ENCODE results near the gene ABRAXAS1. TPM values are rescaled to one million over a fixed set of nuclear protein-coding genes. Genes with fewer than 3 reads are reported as not detected.

The ABRAXAS1 gene
- total RNA-seq, 5 donors from 2014 or later (not counting 1 experiment from before 2014, with no cell fraction given), result 18.8 to 41.7 (median 28.6) TPM

- Histone ChIP-seq H3K27me3 (replicated peaks in 1 of 2; ENCODE audit: control insufficient read depth in 2 of 2, extremely low read depth in 1 of 2, insufficient read depth in 2 of 2, low read length in 1 of 2) (no peaks in the 10 kb centered on the region), H3K4me3 (ENCODE audit: control insufficient read depth in 1 of 2, extremely low read depth in 1 of 2, low read length in 1 of 2) (peak within 1 kb of the TSS; percentile 81 to 95), H3K27ac (ENCODE audit: low read length) (peak within 1 kb of the TSS; percentile 96), H3K9me3 (no peaks in the 10 kb centered on the region), H3K36me3 (ENCODE audit: control insufficient read depth in 2 of 2, extremely low read depth in 1 of 2, insufficient read depth in 1 of 2, low read length in 1 of 2) (peaks cover 0 to 46% of the 10 kb centered on the region in 2 donors), H3K4me1 (ENCODE audit: control insufficient read depth in 1 of 2, extremely low read depth in 1 of 2, insufficient read depth in 2 of 2, low read length in 2 of 2) (peaks cover 15 to 17% of the 10 kb centered on the region in 2 experiments)
- peak; percentile 90 to 93 (median 92) for ATAC-seq (replicated peaks in 1 of 4)
- POLR2A ChIA-PET, result interaction anchor here (0.6 to 1.7 kb wide), 6 partner anchors 30 to 559 kb away, joined by 3 to 6 read pairs (median 4); partner anchors contain the start of genes ABRAXAS1 (in 1 of the 2), COPS4 (in 1 of the 2) and HPSE (in 1 of the 2)
- peak within 1 kb of the TSS; percentile 98 to 100 (median 100) for H3K4me3 Mint-ChIP-seq
- peaks cover 34% of the 10 kb centered on the region for H3K36me3 Mint-ChIP-seq
- no peaks in the 10 kb centered on the region for H3K27me3 Mint-ChIP-seq
- CTCF ChIA-PET, result interaction anchor here (0.6 to 2.6 kb wide), 6 partner anchors 15 to 420 kb away, joined by 3 to 8 read pairs (median 4); partner anchors contain the start of genes ABRAXAS1 (in 1 of the 2) and COPS4 (in 1 of the 2)
- H3K9me3 Mint-ChIP-seq, result no peaks in the 10 kb centered on the region
- H3K4me1 Mint-ChIP-seq, result peaks cover 48 to 63% (median 62%) of the 10 kb centered on the region in 3 donors
- DNase-seq, result peak; percentile 84 to 99 (median 96)
- 0% methylated on average over 38 of the region's 58 CpGs for WGBS (ENCODE audit: insufficient coverage)
- H3K27ac Mint-ChIP-seq, result peak within 1 kb of the TSS; percentile 100
Measured at GRCh38 chr4:83455281-83456183, 29.4 kb downstream of the ABRAXAS1 start, which contains the start of the genes HELQ and MRPS18C. TSS of gene HELQ (minus strand) at chr4:83455823. CDS start at chr4:83455693, 130 bp downstream. TSS of gene MRPS18C (plus strand) at chr4:83456058. CDS start at chr4:83456078, 20 bp downstream.

DNA sequence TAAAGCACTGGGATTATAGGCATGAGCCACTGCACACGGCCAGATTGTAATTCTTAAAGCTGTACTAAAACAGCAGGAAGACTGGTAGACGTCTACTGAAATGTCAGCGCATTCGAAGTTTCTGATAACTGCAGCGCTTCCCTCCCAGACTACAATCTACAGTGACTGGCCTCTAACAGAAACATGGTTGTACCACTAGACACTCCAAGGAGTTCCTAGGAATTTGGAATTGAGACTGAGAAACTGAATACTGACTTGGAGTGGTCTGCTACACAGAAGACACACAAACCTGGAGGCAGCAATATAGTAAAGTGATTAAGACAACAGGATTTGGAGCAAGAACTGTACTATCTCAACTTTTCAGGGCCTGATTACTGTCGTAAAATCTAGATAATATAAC is 30.2 kb downstream of the ABRAXAS1 start:
- H3K27me3 Mint-ChIP-seq, result no peaks in the 10 kb centered on the region
- peak overlapping the region; percentile 100 for H3K27ac Mint-ChIP-seq
- ChIA-PET POLR2A (interaction anchor here (0.6 to 1.7 kb wide), 3 partner anchors 31 to 558 kb away, joined by 3 to 6 read pairs (median 4); partner anchors contain the start of gene ABRAXAS1 (in 1 of the 2)), CTCF (interaction anchor here (0.6 to 2.6 kb wide), 5 partner anchors 16 to 420 kb away, joined by 3 to 8 read pairs (median 4); partner anchors contain the start of genes ABRAXAS1 (in 1 of the 2) and COPS4 (in 1 of the 2))
- H3K9me3 Mint-ChIP-seq, result no peaks in the 10 kb centered on the region
- peak overlapping the region; percentile 96 for H3K27ac ChIP-seq (ENCODE audit: low read length)
- H3K4me1 ChIP-seq (ENCODE audit: control insufficient read depth in 1 of 2, extremely low read depth in 1 of 2, insufficient read depth in 2 of 2, low read length in 2 of 2), result peaks cover 15 to 17% of the 10 kb centered on the region in 2 experiments
- peaks cover 0 to 38% of the 10 kb centered on the region in 2 donors for H3K36me3 ChIP-seq (ENCODE audit: control insufficient read depth in 2 of 2, extremely low read depth in 1 of 2, insufficient read depth in 1 of 2, low read length in 1 of 2)
- peak overlapping the region; percentile 81 to 95 for H3K4me3 ChIP-seq (ENCODE audit: control insufficient read depth in 1 of 2, extremely low read depth in 1 of 2, low read length in 1 of 2)
- peak overlapping the region; percentile 98 to 100 (median 100) for H3K4me3 Mint-ChIP-seq
- H3K4me1 Mint-ChIP-seq, result peaks cover 48 to 65% (median 62%) of the 10 kb centered on the region in 3 donors
- DNase-seq, result peak in 4 of 35 experiments; percentile 2 to 32 (median 7)
- ATAC-seq (replicated peaks in 1 of 4), result no peak
- no peaks in the 10 kb centered on the region for H3K9me3 ChIP-seq
- no peaks in the 10 kb centered on the region for H3K27me3 ChIP-seq (replicated peaks in 1 of 2; ENCODE audit: control insufficient read depth in 2 of 2, extremely low read depth in 1 of 2, insufficient read depth in 2 of 2, low read length in 1 of 2)
- 17% methylated on average over 4 of the region's 6 CpGs for WGBS (ENCODE audit: insufficient coverage)
- H3K36me3 Mint-ChIP-seq, result peaks cover 37% of the 10 kb centered on the region

DNA sequence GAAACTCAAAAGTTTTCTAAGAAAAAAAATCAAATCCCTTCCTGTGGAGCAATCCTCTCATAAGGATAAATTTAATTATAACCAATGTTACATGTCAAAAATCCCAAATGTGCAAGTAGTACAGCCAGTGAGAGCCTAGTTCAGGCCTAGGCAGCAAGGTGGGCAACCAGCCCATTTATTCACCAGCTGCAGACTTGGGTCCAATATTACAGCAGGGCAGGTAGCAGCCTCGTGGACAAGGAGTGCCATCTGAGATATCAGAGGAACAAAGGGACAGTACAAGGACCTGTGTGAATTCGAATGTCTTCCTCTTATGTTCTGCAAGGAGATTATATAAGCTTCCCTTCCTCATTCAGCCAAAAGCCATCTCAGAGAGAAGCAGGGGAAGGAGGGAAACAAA is 35.9 kb downstream of the ABRAXAS1 start:
- H3K27ac ChIP-seq (ENCODE audit: low read length), result no peak overlapping the region
- peaks cover 36% of the 10 kb centered on the region for H3K36me3 Mint-ChIP-seq
- ATAC-seq (replicated peaks in 1 of 4) (no peak), DNase-seq (no peak)
- H3K9me3 Mint-ChIP-seq, result no peaks in the 10 kb centered on the region
- peak overlapping the region in 1 of 2 donors; percentile 34 for H3K27ac Mint-ChIP-seq
- no peak overlapping the region for H3K4me3 ChIP-seq (ENCODE audit: control insufficient read depth in 1 of 2, extremely low read depth in 1 of 2, low read length in 1 of 2)
- no peaks in the 10 kb centered on the region for H3K9me3 ChIP-seq
- 100% methylated on average over 1 of the region's 2 CpGs for WGBS (ENCODE audit: insufficient coverage)
- peaks cover 8 to 42% of the 10 kb centered on the region in 2 donors for H3K36me3 ChIP-seq (ENCODE audit: control insufficient read depth in 2 of 2, extremely low read depth in 1 of 2, insufficient read depth in 1 of 2, low read length in 1 of 2)
- peaks cover 21 to 32% (median 31%) of the 10 kb centered on the region in 3 donors for H3K4me1 Mint-ChIP-seq
- ChIA-PET CTCF (interaction anchor here in 1 of 2 donors (0.7 kb wide), 2 partner anchors 180 to 425 kb away, joined by 5 read pairs; no protein-coding TSS in a partner anchor), POLR2A (interaction anchor here in 1 of 2 donors (1.1 kb wide), 1 partner anchor 9 kb away, joined by 3 read pairs; no protein-coding TSS in a partner anchor)
- H3K27me3 ChIP-seq (replicated peaks in 1 of 2; ENCODE audit: control insufficient read depth in 2 of 2, extremely low read depth in 1 of 2, insufficient read depth in 2 of 2, low read length in 1 of 2), result no peaks in the 10 kb centered on the region
- no peak overlapping the region for H3K4me3 Mint-ChIP-seq
- H3K4me1 ChIP-seq (ENCODE audit: control insufficient read depth in 1 of 2, extremely low read depth in 1 of 2, insufficient read depth in 2 of 2, low read length in 2 of 2), result peaks cover 0 to 3% of the 10 kb centered on the region in 2 experiments
- H3K27me3 Mint-ChIP-seq, result no peaks in the 10 kb centered on the region

DNA sequence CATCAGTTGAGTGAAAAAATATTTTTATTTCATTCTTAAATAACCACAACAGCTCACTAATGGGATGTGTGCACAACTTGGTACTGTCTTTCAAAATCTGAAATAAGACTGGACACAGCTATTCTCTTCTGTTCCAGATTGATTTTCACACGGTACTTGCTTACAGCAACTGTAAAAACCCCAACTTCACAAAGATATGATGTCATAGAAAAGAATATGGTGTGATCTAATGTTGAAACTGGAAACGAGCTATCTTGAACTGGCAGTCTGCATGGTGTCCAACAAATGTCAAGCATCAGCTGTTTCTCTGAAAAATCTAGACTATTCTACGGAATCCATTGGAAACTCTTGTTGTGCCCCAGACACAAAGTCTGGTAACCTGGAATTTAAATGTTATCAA is 44.0 kb downstream of the ABRAXAS1 start:
- H3K27me3 Mint-ChIP-seq, result no peaks in the 10 kb centered on the region

DNA sequence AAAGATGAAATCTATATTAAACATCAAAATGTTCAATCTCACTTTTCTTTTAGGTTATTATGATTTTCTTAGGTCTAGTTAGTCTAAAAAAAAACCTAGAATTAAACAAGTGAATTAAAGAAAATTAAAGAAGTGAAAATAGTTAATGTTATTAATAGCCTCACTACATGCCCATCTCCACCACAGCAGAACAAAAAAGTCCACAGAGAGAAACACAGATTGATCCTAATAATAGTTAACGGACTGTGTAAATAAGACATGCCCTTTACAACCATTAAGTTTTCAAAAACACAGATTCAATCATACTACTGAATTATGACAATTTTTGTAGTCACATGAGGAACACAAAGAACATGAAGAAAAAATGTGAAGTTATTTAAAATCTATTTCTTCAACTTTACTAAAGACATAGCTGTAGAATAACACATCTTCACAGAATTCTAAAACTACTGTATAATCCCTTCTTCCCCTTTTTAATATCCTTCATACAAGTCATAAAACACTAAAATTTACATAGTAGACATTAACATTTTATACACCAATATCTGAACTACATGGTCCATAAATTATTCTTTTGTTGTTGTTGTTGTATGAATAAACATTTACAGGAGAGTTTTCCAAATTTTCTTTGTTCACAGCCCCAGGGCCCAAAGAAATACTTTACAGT is 44.6 kb downstream of the ABRAXAS1 start:
- ChIA-PET CTCF (interaction anchor here (0.5 to 0.8 kb wide), 3 partner anchors 10 to 155 kb away, joined by 3 read pairs; no protein-coding TSS in a partner anchor), POLR2A (interaction anchor here in 1 of 2 donors (1.2 kb wide), 1 partner anchor 9 kb away, joined by 3 read pairs; no protein-coding TSS in a partner anchor)
- Histone ChIP-seq H3K4me1 (ENCODE audit: control insufficient read depth in 1 of 2, extremely low read depth in 1 of 2, insufficient read depth in 2 of 2, low read length in 2 of 2) (no peaks in the 10 kb centered on the region), H3K9me3 (no peaks in the 10 kb centered on the region), H3K4me3 (ENCODE audit: control insufficient read depth in 1 of 2, extremely low read depth in 1 of 2, low read length in 1 of 2) (no peak overlapping the region), H3K36me3 (ENCODE audit: control insufficient read depth in 2 of 2, extremely low read depth in 1 of 2, insufficient read depth in 1 of 2, low read length in 1 of 2) (peaks cover 13 to 51% of the 10 kb centered on the region in 2 donors), H3K27ac (ENCODE audit: low read length) (no peak overlapping the region), H3K27me3 (replicated peaks in 1 of 2; ENCODE audit: control insufficient read depth in 2 of 2, extremely low read depth in 1 of 2, insufficient read depth in 2 of 2, low read length in 1 of 2) (no peaks in the 10 kb centered on the region)
- Mint-ChIP-seq H3K4me1 (peaks cover 4 to 5% (median 4%) of the 10 kb centered on the region in 3 donors), H3K36me3 (peaks cover 50% of the 10 kb centered on the region), H3K9me3 (no peaks in the 10 kb centered on the region), H3K27me3 (no peaks in the 10 kb centered on the region), H3K4me3 (no peak overlapping the region), H3K27ac (no peak overlapping the region)
- DNase-seq, result no peak
- ATAC-seq (replicated peaks in 1 of 4), result no peak
- no CpG with 5 or more reads among the region's 1 CpG for WGBS (ENCODE audit: insufficient coverage)

More for the DNA sequence above, 44.0 kb downstream of the ABRAXAS1 start:
- CTCF ChIA-PET, result interaction anchor here (0.5 to 0.8 kb wide), 4 partner anchors 20 to 156 kb away, joined by 3 to 4 read pairs (median 3); no protein-coding TSS in a partner anchor
- WGBS (ENCODE audit: insufficient coverage), result 83% methylated on average over 1 of the region's 3 CpGs
- Histone ChIP-seq H3K9me3 (no peaks in the 10 kb centered on the region), H3K36me3 (ENCODE audit: control insufficient read depth in 2 of 2, extremely low read depth in 1 of 2, insufficient read depth in 1 of 2, low read length in 1 of 2) (peaks cover 15 to 56% of the 10 kb centered on the region in 2 donors), H3K4me1 (ENCODE audit: control insufficient read depth in 1 of 2, extremely low read depth in 1 of 2, insufficient read depth in 2 of 2, low read length in 2 of 2) (no peaks in the 10 kb centered on the region), H3K27ac (ENCODE audit: low read length) (no peak overlapping the region), H3K4me3 (ENCODE audit: control insufficient read depth in 1 of 2, extremely low read depth in 1 of 2, low read length in 1 of 2) (no peak overlapping the region), H3K27me3 (replicated peaks in 1 of 2; ENCODE audit: control insufficient read depth in 2 of 2, extremely low read depth in 1 of 2, insufficient read depth in 2 of 2, low read length in 1 of 2) (no peaks in the 10 kb centered on the region)
- H3K4me3 Mint-ChIP-seq, result no peak overlapping the region
- ATAC-seq (replicated peaks in 1 of 4) (no peak), DNase-seq (no peak)
- POLR2A ChIA-PET, result interaction anchor here (0.5 to 1.2 kb wide), 4 partner anchors 8 to 331 kb away, joined by 3 to 6 read pairs (median 4); no protein-coding TSS in a partner anchor
- H3K9me3 Mint-ChIP-seq, result no peaks in the 10 kb centered on the region
- H3K27ac Mint-ChIP-seq, result no peak overlapping the region
- peaks cover 46% of the 10 kb centered on the region for H3K36me3 Mint-ChIP-seq
- H3K4me1 Mint-ChIP-seq, result peaks cover 0 to 2% (median 1%) of the 10 kb centered on the region in 3 donors

Data from T-cell (primary cell).